HEK293 (cell line): ENCODE results near the gene CCDC184.
A peak's percentile ranks its signal among the peaks of the same experiment; 100 is the strongest.

Experiments used
- CTCF ChIA-PET: fragments of 350-600 bp; formaldehyde crosslinking; extraction: SDS; loops from one replicate; lab custom pipeline; 2021; ENCODE audit warnings: antibody characterized with exemption; lab: Yijun Ruan, JAX
- POLR2A ChIA-PET: fragments of 300-600 bp; formaldehyde crosslinking; extraction: SDS; loops from one replicate; lab custom pipeline; 2020; ENCODE audit warnings: antibody characterized with exemption, inconsistent platforms; lab: Yijun Ruan, JAX
- H3K27ac ChIP-seq: fragments of 200-500 bp; sonication (Bioruptor generic); 2 replicates; pipeline ENCODE4 v1.5.1; 2014; ENCODE audit warnings: low read depth, low read length, control low read depth, inconsistent platforms; ENCODE audit errors: extremely low read depth
- H3K36me3 ChIP-seq, 2 experiments: fragments of 200-500 bp in 1 of 2; sonication (Bioruptor generic) in 1 of 2; 1 replicate in 1 of 2; 2 replicates in 1 of 2; pipeline ENCODE4 v1.5.1; 2014 to 2017; ENCODE audit warnings: inconsistent platforms in 2 of 2, low read length in 2 of 2; ENCODE audit not compliant: control insufficient read depth in 2 of 2, insufficient read depth in 1 of 2
- H3K4me1 ChIP-seq: fragments of 200-500 bp; sonication (Bioruptor generic); 2 replicates; pipeline ENCODE4 v1.5.1; 2014; ENCODE audit warnings: mild to moderate bottlenecking, low read length, inconsistent platforms; ENCODE audit not compliant: control insufficient read depth, insufficient read depth
- H3K4me3 ChIP-seq: 2 replicates; pipeline ENCODE4 v1.5.1; 2011; ENCODE audit warnings: low read depth, mild to moderate bottlenecking, control low read depth, low read length, moderate library complexity
- H3K9me3 ChIP-seq: fragments of 200-500 bp; sonication (Bioruptor generic); 2 replicates; pipeline ENCODE4 v1.5.1; 2014; ENCODE audit warnings: low read depth, low read length, inconsistent platforms; ENCODE audit not compliant: control insufficient read depth, insufficient read depth
- FEZF1 ChIP-seq: fragments of 450-650 bp; formaldehyde crosslinking; IDR thresholded peaks from 2 replicates; pipeline ENCODE4 v1.5.1; 2016; ENCODE audit warnings: missing biosample characterization, missing genetic modification characterization
- HIC1 ChIP-seq: fragments of 450-650 bp; formaldehyde crosslinking; IDR thresholded peaks from 2 replicates; pipeline ENCODE4 v1.5.1; 2016; ENCODE audit warnings: missing biosample characterization, missing genetic modification characterization
- HOXA7 ChIP-seq: sonication (generic); formaldehyde crosslinking; IDR thresholded peaks from 2 replicates; pipeline ENCODE4 v1.8.1; 2022; ENCODE audit warnings: missing genetic modification reagents, borderline replicate concordance
- KLF17 ChIP-seq: fragments of 450-650 bp; formaldehyde crosslinking; IDR thresholded peaks from 2 replicates; pipeline ENCODE4 v1.5.1; 2016; ENCODE audit warnings: missing biosample characterization, missing genetic modification characterization
- KLF9 ChIP-seq: fragments of 450-650 bp; formaldehyde crosslinking; IDR thresholded peaks from 2 replicates; pipeline ENCODE4 v1.5.1; 2016; ENCODE audit warnings: missing biosample characterization, missing genetic modification characterization, low read depth
- PRDM1 ChIP-seq: fragments of 450-650 bp; formaldehyde crosslinking; IDR thresholded peaks from 2 replicates; pipeline ENCODE4; 2016; ENCODE audit warnings: missing biosample characterization, missing genetic modification characterization
- PRDM10 ChIP-seq: fragments of 450-650 bp; formaldehyde crosslinking; IDR thresholded peaks from 2 replicates; pipeline ENCODE4 v1.5.1; 2016; ENCODE audit warnings: missing biosample characterization, missing genetic modification characterization
- SCRT2 ChIP-seq: fragments of 450-650 bp; formaldehyde crosslinking; IDR thresholded peaks from 2 replicates; pipeline ENCODE4 v1.5.1; 2016; ENCODE audit warnings: missing biosample characterization, missing genetic modification characterization
- ZBTB17 ChIP-seq: fragments of 450-650 bp; formaldehyde crosslinking; IDR thresholded peaks from 2 replicates; pipeline ENCODE4 v1.5.1; 2016; ENCODE audit warnings: missing biosample characterization, missing genetic modification characterization
- ZBTB44 ChIP-seq: fragments of 450-650 bp; IDR thresholded peaks from 2 replicates; pipeline ENCODE4 v1.5.1; 2018; ENCODE audit warnings: missing biosample characterization, mild to moderate bottlenecking, missing genetic modification characterization
- ZFP69B ChIP-seq: fragments of 450-650 bp; formaldehyde crosslinking; IDR thresholded peaks from 2 replicates; pipeline ENCODE4 v1.5.1; 2016; ENCODE audit warnings: missing biosample characterization, missing genetic modification characterization
- ZNF10 ChIP-seq: fragments of 450-650 bp; formaldehyde crosslinking; IDR thresholded peaks from 2 replicates; pipeline ENCODE4 v1.5.1; 2017; ENCODE audit warnings: missing biosample characterization, missing genetic modification characterization
- ZNF112 ChIP-seq: fragments of 450-650 bp; formaldehyde crosslinking; IDR thresholded peaks from 2 replicates; pipeline ENCODE4 v1.5.0; 2017; ENCODE audit warnings: missing biosample characterization, missing genetic modification characterization
- ZNF211 ChIP-seq: fragments of 450-650 bp; formaldehyde crosslinking; IDR thresholded peaks from 2 replicates; pipeline ENCODE4 v1.5.1; 2016; ENCODE audit warnings: low read depth, missing biosample characterization, missing genetic modification characterization
- ZNF362 ChIP-seq: fragments of 450-650 bp; formaldehyde crosslinking; IDR thresholded peaks from 2 replicates; pipeline ENCODE4 v1.5.1; 2016; ENCODE audit warnings: missing biosample characterization, missing genetic modification characterization
- ZNF433 ChIP-seq: fragments of 450-650 bp; formaldehyde crosslinking; IDR thresholded peaks from 2 replicates; pipeline ENCODE4 v1.5.1; 2016; ENCODE audit warnings: missing biosample characterization, missing genetic modification characterization, low read depth
- ZNF501 ChIP-seq: fragments of 450-650 bp; formaldehyde crosslinking; IDR thresholded peaks from 2 replicates; pipeline ENCODE4 v1.5.1; 2016; ENCODE audit warnings: missing biosample characterization, missing genetic modification characterization
- ZNF555 ChIP-seq: fragments of 450-650 bp; formaldehyde crosslinking; conservative IDR thresholded peaks from 2 replicates; pipeline ENCODE4 v1.5.1; 2017; ENCODE audit warnings: missing biosample characterization, mild to moderate bottlenecking, missing genetic modification characterization, inconsistent platforms
- ZNF580 ChIP-seq: fragments of 450-650 bp; formaldehyde crosslinking; IDR thresholded peaks from 2 replicates; pipeline ENCODE4 v1.5.1; 2016; ENCODE audit warnings: missing biosample characterization, missing genetic modification characterization
- ZNF623 ChIP-seq: fragments of 450-650 bp; formaldehyde crosslinking; IDR thresholded peaks from 2 replicates; pipeline ENCODE4 v1.5.1; 2016; ENCODE audit warnings: missing biosample characterization, missing genetic modification characterization
- ZNF639 ChIP-seq: fragments of 450-650 bp; formaldehyde crosslinking; IDR thresholded peaks from 2 replicates; pipeline ENCODE4 v1.5.1; 2016; ENCODE audit warnings: missing biosample characterization, missing genetic modification characterization
- ZNF654 ChIP-seq: fragments of 450-650 bp; formaldehyde crosslinking; IDR thresholded peaks from 2 replicates; pipeline ENCODE4 v1.5.1; 2016; ENCODE audit warnings: low read depth, missing biosample characterization, missing genetic modification characterization
- ZNF785 ChIP-seq: fragments of 450-650 bp; formaldehyde crosslinking; IDR thresholded peaks from 2 replicates; pipeline ENCODE4 v1.5.1; 2016; ENCODE audit warnings: missing biosample characterization, missing genetic modification characterization
- ZNF792 ChIP-seq: fragments of 450-650 bp; formaldehyde crosslinking; IDR thresholded peaks from 2 replicates; pipeline ENCODE4 v1.5.1; 2016; ENCODE audit warnings: missing biosample characterization, missing genetic modification characterization
- ZSCAN30 ChIP-seq: fragments of 450-650 bp; IDR thresholded peaks from 2 replicates; pipeline ENCODE4 v1.5.1; 2018; ENCODE audit warnings: missing biosample characterization, mild to moderate bottlenecking, missing genetic modification characterization, moderate library complexity

CCDC184 gene

GRCh38 chr12:48157018-48157888, 26.2 kb upstream of the CCDC184 start, which contains the start of gene ASB8:
Gene ASB8, minus strand, starts transcription at chr12:48157515. Its CDS starts 4,019 bp downstream, at chr12:48153496.
- peak within 1 kb of the TSS; percentile 70 for H3K27ac ChIP-seq
- TF ChIP-seq ZNF211 (tag by site-specific recombination): no peak
- TF ChIP-seq ZNF623: no peak
- TF ChIP-seq ZNF785 (tag by site-specific recombination): no peak
- peak; percentile 89 for TF ChIP-seq KLF9 (tag by site-specific recombination)
- TF ChIP-seq PRDM10 (tag by site-specific recombination): peak; percentile 74
- TF ChIP-seq ZNF501 (tag by site-specific recombination): peak; percentile 92
- TF ChIP-seq ZNF112 (tag by site-specific recombination): no peak
- TF ChIP-seq ZNF654 (tag by site-specific recombination): no peak
- TF ChIP-seq HOXA7 (CRISPR knock-in tag): no peak
- TF ChIP-seq ZNF362 (tag by site-specific recombination): no peak
- TF ChIP-seq ZBTB44: no peak
- no peak for TF ChIP-seq ZNF433
- 0 out of 2 replicates have a peak, but pooled peaks have one; percentile 39 for TF ChIP-seq ZNF639 (tag by site-specific recombination)
- no peak for TF ChIP-seq ZNF555 (tag by site-specific recombination)
- TF ChIP-seq ZBTB17: peak; percentile 82
- TF ChIP-seq SCRT2 (tag by site-specific recombination): peak; percentile 54
- peak; percentile 52; the same call in 1 of the 2 replicates for TF ChIP-seq ZFP69B
- TF ChIP-seq PRDM1 (tag by site-specific recombination): peak; percentile 92
- TF ChIP-seq ZNF580 (tag by site-specific recombination): 0 out of 2 replicates have a peak, but pooled peaks have one; percentile 37
- 0 out of 2 replicates have a peak, but pooled peaks have one; percentile 29 for TF ChIP-seq ZNF792 (tag by site-specific recombination)
- TF ChIP-seq ZSCAN30 (tag by site-specific recombination): peak; percentile 59; the same call in 1 of the 2 replicates
- no peak for TF ChIP-seq HIC1
- TF ChIP-seq KLF17: peak; percentile 68
- TF ChIP-seq ZNF10 (tag by site-specific recombination): peak; percentile 86
- TF ChIP-seq FEZF1 (tag by site-specific recombination): no peak

More at GRCh38 chr12:48157018-48157888, 26.2 kb upstream of the CCDC184 start, which contains the start of gene ASB8:
- POLR2A ChIA-PET: interaction anchor here (1.0 to 2.0 kb wide), 11 partner anchors 11 to 156 kb away, joined by 3 to 20 read pairs (median 4); partner anchors contain the start of genes CCDC184, PFKM and SENP1
- H3K36me3 ChIP-seq: peaks cover 8 to 16% of the 10 kb centered on the region in 2 experiments
- H3K4me1 ChIP-seq: no peaks in the 10 kb centered on the region
- peak within 1 kb of the TSS; percentile 86 for H3K4me3 ChIP-seq
- no peaks in the 10 kb centered on the region for H3K9me3 ChIP-seq
- CTCF ChIA-PET: interaction anchor here (0.6 to 2.0 kb wide), 11 partner anchors 8 to 432 kb away, joined by 3 to 6 read pairs (median 4); partner anchors contain the start of gene ENDOU
